ENCODE measurements around the gene MSH2.
"Not testable (repeated sequence)": the region's sequence is repeated elsewhere in the genome, so short reads cannot be mapped to it uniquely, and the experiment has no call there.

MSH2 gene

GRCh38 chr2:47452761-47453160 lies 49.8 kb downstream of the MSH2 start:
- no peak for TF ChIP-seq CTCF (IDR thresholded peaks at IDR 0.05; ENCODE audit: borderline replicate concordance, control extremely low read depth, extremely low read depth, insufficient read depth, missing control alignments)
- in situ Hi-C loops (cut with MboI; ENCODE audit: low sequenced_read_pairs, unreplicated experiment): no loop called here
- DNase-seq (ENCODE audit: low spot score): no peak

GRCh38 chr2:47454818-47455217 lies 51.9 kb downstream of the MSH2 start:
- in situ Hi-C loops (cut with MboI; ENCODE audit: low sequenced_read_pairs, unreplicated experiment); DNase-seq (ENCODE audit: low spot score): not testable (repeated sequence)

GRCh38 chr2:47455411-47455810 lies 52.5 kb downstream of the MSH2 start:
- in situ Hi-C loops (cut with MboI; ENCODE audit: low sequenced_read_pairs, unreplicated experiment): no loop called here
- no peak for TF ChIP-seq CTCF (IDR thresholded peaks at IDR 0.05; ENCODE audit: borderline replicate concordance, control extremely low read depth, extremely low read depth, insufficient read depth, missing control alignments)
- no peak for DNase-seq (ENCODE audit: low spot score)

GRCh38 chr2:47456851-47457250 lies 53.9 kb downstream of the MSH2 start:
- no peak for TF ChIP-seq CTCF (IDR thresholded peaks at IDR 0.05; ENCODE audit: borderline replicate concordance, control extremely low read depth, extremely low read depth, insufficient read depth, missing control alignments)
- in situ Hi-C loops (cut with MboI; ENCODE audit: low sequenced_read_pairs, unreplicated experiment): no loop called here
- no peak for DNase-seq (ENCODE audit: low spot score)

GRCh38 chr2:47457268-47457667 lies 54.3 kb downstream of the MSH2 start:
- TF ChIP-seq CTCF (IDR thresholded peaks at IDR 0.05; ENCODE audit: borderline replicate concordance, control extremely low read depth, extremely low read depth, insufficient read depth, missing control alignments): no peak
- in situ Hi-C loops (cut with MboI; ENCODE audit: low sequenced_read_pairs, unreplicated experiment): no loop called here
- no peak for DNase-seq (ENCODE audit: low spot score)

- no peak for DNase-seq (ENCODE audit: low spot score)
- in situ Hi-C loops (cut with MboI; ENCODE audit: low sequenced_read_pairs, unreplicated experiment): no loop called here
- TF ChIP-seq CTCF (IDR thresholded peaks at IDR 0.05; ENCODE audit: borderline replicate concordance, control extremely low read depth, extremely low read depth, insufficient read depth, missing control alignments): no peak
Measured at GRCh38 chr2:47459021-47459420, 56.1 kb downstream of the MSH2 start.

GRCh38 chr2:47460766-47461165 lies 57.8 kb downstream of the MSH2 start:
- DNase-seq (ENCODE audit: low spot score): no peak
- in situ Hi-C loops (cut with MboI; ENCODE audit: low sequenced_read_pairs, unreplicated experiment): no loop called here
- no peak for TF ChIP-seq CTCF (IDR thresholded peaks at IDR 0.05; ENCODE audit: borderline replicate concordance, control extremely low read depth, extremely low read depth, insufficient read depth, missing control alignments)
